Esophagus mucosa (tissue), 1 donor: ENCODE results near the gene DPYSL5. TPM values are rescaled to one million over a fixed set of nuclear protein-coding genes. Genes with fewer than 3 reads are reported as not detected.

Experiments
- ATAC-seq: fragments of 200-7000 bp; cut with Tn5 transposase; one replicate; pipeline ENCODE4 v1.9.1; 2020
- total RNA-seq: library from RNA; stranded (reverse); gene quantifications from one replicate; pipeline ENCODE4 v1.2.4, GENCODE V29; 2023
- donor health status: DM: yes; HTN: yes; CAD: no.

The DPYSL5 gene
- total RNA-seq, 1 donor from 2014 or later = not detected

- no peak for ATAC-seq
These were observed 121.3 kb downstream of the DPYSL5 start for GRCh38 chr2:26969077-26969844.

DNA sequence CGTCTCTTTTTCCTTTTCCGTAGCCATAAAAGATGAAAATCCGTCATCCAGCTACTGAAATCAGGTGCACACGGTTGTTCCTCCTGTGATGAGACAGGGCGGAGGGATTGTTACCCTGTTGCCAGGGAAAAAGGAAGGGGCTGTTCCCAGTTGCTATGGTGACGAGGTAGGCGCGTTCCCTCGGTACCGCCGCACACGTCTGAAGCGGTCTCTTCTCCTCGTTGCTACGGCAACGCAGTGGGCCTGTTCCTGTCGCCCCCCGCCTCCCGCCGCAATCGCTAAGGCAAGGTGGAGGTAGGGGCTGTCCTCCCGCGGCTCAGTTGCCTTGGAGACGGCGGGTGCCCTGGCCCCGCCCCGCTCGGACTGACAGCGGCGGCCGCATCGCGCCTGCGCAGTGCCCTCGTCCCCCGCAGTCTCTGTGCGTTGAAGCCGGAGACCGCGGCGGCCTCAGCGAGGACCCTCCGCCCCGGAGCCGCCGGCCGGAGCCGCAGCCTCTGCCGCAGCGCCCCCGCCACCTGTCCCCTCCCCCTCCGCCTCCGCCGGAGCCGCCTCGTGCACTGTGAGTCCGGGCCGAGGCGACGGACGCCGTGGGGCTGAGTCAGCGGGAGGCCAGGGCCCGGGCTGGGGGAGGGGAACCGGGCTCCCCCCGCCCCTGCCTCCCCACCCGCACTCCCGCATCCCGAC lies 122.5 kb downstream of the DPYSL5 start, which contains the start of gene MAPRE3:
MAPRE3 (plus strand) TSS at position 394 of the 684 bp plus-strand sequence. CDS start 51,582 bp downstream, outside the sequence.
- peak; percentile 81 for ATAC-seq

DNA sequence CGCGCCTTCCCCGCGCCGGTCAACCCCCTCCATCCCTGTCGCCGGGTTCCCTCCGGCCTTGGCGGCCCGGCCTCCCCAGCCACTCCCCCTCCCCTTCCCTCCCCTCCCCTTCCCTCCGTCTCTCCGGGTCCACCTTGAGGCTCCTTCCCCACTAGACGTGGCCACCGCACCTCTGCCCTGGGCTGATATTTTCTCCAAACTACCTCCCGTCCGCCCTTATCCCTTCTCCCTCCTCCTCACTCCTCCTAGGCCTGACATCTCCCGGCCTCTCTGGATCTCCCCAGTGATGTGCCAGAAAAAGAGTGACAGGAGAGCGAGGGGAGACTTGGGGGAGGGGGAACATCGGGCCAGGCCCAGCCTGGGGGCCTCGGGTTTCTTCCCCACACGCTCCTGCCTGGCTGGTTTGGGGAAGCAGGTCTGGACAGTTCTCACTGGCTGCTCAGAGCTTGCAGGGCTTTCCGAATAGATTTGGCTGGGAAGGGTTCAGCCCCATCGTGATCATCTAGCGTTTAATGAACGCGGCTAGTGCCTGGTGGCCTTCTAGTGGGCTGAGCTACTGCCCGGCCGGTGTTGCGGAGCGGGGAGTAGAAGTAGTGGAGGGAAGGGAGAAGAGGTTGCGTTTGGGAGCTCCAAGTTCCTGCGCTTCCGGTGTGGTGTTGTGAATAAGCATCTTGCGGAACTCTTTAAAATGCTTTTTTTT lies 123.1 kb downstream of the DPYSL5 start:
- peak; percentile 49 for ATAC-seq

- ATAC-seq = no peak
These were observed 124.2 kb downstream of the DPYSL5 start for GRCh38 chr2:26971911-26972786.

DNA sequence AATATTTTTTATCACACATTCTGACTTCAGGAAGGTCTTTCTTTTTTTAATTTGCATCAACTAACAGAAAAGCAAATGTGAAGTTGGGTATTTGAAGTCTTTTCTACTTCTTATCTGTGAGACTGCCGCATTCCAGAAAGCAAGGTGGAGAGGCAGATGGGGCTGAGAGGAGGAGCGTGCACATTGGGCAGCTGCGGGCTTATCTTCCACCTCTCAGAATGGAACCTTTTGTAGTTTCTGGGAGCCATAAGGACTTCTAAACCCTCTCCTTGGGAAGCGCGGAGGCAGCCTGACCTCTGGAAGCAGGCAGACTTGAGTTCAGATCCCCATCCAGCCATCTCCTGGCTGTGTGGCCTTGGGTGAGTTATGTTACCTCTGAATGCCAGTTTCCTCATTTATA lies 126.4 kb downstream of the DPYSL5 start:
- no peak for ATAC-seq

- ATAC-seq = no peak
These were observed 127.2 kb downstream of the DPYSL5 start for GRCh38 chr2:26975102-26975501.

DNA sequence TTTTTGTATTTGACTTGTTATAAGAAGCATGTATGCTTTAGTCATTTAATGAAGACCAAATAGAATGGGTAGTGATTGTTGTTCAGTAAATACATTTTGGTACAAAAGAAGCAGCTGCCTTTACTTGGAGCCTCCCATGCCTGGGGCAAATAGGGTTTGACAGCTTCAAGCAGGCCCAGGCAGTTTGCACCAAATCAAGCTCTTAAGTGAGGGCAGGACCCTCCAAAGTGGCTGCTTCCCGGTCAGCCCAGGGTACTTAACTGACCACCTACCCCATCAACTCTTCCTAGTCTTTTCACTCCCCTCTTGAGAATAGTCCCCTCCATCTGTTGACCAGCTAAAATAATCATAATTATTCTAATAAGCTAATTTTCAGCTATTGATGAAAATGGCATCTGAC lies 127.7 kb downstream of the DPYSL5 start:
- no peak for ATAC-seq

DNA sequence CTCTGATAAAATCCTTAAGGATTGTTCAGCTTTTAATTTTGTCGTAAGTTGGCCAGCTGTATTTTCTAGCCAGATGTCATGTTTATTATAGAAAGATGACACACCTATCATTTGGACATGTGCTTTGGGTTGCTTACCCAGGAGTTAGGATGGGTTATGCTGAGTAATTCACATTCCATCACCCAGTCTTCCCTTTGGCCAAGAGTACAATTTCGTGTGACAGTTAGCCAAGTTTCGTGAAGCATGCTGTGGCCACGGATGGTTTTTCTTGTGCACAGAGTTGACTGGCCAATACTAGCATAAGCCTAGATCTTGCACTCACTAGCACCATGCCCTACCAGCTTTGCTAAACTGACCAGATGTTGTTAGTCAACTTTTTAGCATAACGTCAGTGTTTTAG lies 128.3 kb downstream of the DPYSL5 start:
- ATAC-seq = no peak

DNA sequence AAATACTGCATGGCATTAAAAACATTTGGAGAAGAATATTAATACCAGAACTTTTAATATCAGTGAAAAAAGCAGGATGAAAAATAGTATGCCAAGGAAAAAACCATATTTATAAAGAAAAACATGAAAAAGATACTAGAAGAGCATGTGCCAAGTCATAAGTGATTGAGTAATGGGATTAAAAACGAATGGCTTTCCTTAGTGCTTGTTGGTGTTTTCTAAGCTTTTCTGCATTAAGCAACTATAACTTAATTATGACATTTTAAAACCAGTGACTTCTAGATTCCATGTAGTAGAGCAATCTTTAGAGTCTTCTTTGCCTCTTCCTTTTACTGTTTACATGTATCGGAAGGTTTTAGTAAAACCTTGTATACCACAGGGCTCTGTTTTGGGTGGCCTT lies 129.1 kb downstream of the DPYSL5 start:
- no peak for ATAC-seq

DNA sequence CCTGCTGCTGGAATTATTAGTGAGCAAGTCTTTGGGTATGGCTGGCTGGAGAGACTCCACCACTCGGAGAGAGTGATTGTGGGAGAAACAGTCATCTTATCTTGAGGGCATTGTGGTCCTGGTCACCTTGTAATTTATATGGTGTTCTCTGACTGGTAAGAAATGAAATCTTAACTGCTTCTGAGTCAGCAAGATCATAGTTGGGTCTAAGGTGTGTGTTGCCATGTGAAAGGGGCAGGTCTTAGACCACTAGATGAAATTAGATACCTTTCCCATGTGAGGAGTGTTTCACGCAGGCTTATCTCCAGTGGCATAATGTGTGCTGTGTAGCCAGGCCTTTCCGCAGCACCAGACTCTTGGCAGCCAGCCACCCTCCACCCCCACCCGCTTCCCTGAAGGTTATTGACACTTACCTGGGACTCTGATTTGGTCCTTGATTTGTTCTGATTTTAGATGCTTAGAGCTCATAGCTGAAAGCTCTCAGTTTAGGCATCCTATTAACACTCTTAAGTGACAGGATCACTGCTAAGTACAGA lies 130.2 kb downstream of the DPYSL5 start:
- no peak for ATAC-seq

DNA sequence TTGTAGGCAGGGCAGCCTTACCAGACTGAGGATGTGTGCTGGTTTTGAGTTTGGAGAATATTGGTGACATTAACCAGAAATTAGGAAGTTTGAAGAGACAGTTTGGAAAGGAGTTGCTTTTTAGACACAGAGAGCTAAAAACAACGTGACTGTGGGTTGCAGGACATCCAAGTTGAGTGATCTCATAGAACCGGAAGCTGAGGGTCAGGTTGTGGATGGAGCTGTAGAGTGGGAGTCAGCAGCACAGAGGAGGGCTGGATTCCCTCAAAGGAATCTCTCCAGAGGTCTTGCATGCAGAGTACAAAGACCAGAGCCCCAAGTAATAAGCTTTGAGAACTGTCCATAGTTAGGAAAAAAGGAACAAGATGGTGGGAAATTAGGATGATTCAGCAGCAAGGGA lies 131.8 kb downstream of the DPYSL5 start:
- ATAC-seq = no peak

DNA sequence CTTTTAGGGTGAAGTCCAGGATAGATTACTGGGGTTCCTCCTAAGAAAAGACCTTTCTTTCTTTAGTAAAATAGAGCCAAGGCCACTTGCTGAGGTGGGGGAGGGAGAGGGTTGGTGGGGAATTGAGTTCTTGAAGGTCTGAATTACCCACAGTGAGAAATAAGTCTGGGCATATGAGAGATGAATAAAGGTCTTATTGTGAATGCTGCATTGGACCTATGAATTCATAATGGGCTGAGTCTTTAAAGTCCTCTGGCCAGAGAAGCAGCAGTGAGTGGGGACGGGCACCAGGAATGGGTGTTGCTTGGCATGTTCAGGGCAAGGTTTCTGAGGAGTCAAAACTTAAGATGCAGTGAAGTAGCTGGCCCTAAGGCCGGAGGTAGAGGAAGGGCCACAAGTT lies 133.0 kb downstream of the DPYSL5 start:
- ATAC-seq = no peak

DNA sequence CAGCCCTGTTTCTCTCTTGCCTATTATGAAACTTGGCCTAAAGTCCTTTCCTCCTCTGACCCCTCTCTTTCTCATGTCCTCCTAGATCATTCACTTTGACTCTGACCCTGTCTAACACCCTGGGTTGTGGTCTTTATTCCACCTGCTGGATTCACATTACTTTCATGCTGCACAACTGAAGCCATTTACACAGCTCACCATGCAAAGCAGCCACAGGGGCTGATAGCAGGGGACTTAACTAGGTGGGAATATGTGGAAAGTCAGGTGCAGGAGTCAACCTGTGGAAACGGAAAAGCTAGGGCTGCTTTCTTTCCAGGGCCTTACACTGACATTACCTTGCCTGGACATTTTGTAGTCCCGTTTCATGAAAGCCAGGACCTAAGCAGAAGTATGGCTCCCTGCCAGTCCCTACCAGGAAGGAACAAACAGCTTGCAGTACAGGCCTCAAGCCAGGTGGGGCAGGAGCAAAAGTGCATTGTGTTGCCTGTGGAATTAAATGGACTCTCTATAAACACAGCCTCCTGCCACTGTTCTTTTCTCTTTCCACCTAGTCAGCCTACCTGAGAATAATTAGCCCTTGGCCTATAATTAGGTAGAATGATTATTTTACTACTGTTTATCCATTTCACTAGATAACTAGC lies 134.3 kb downstream of the DPYSL5 start:
- peak; percentile 87 for ATAC-seq

DNA sequence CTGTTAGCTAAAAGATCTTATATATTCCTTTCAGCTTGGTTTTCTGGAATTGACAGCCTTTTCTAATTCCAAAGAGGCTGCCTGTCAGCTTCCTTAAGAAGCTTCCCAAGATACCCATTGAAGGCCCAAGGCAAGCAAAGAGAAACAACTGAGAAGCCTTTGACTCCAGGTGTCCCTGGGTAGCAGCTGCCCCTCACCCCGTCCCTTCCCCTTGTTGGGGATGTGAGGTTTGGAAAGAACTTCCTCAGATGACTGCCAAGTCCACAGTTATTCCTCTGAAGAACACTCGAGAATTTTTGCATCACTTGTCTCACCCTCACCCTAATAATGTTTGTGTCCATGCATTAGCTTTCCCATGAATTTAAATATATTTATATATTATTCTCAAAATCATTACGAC lies 135.8 kb downstream of the DPYSL5 start:
- ATAC-seq = no peak

DNA sequence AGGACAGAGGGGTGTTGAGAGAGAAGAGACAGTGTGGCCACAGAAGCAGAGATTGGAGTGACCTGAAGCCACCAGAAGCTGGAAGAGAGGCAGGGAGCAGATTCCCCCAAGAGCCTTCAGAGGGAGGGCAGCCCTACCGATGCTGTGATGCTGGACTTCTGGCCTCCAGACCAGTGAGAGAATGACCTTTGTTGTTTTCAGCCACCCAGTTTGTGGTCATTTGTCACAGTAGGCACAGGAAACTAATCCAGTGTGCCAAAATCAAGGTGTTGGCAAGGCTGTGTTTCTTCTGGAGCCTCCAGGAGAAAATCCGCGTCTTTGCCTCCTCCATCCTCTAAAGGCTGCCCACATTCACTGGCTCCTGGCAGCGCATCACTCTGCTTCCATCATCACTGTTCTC lies 137.9 kb downstream of the DPYSL5 start:
- no peak for ATAC-seq

GRCh38 chr2:26986576-26986975 lies 138.6 kb downstream of the DPYSL5 start:
- ATAC-seq = no peak

DNA sequence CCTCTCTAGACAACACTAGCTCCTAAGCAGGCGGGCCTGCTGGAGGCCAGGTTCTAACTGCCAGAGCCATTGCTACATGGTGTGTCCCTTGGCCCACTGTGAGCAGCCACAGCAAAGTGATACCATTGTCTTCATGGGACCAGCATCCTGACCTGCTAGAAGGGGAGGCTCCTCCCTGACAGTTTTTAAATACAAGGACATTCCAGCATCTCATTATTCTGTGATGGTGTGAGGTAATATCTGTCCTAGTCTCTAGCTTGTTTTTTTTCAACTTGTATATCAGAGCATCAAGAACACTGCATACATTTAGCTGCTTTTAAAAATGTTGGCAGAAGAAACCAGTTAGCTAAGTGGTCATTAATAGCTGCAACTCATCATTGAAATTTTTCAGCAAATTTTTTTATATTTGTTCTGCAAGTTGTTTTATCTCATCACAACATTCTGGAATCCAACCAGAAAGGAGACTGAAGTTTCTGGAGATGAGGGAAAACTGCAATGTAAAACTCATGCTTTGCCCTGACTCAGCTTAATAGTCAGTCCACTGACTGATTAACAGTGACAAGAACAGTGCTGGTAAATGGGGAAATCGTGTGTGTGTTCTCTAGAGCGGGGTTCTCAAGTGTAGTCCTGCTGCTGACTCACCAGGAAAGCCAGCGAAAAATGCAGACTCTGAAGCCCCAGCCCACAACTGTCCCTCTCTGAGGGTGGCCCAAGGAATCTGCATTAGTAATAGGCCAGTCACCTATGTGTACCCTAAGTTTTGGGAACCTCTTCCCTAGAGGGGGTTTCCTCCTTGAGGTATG lies 140.3 kb downstream of the DPYSL5 start:
- ATAC-seq = no peak

- ATAC-seq = no peak
These were observed 141.2 kb downstream of the DPYSL5 start for GRCh38 chr2:26989156-26989555.

GRCh38 chr2:26991717-26992116 lies 143.8 kb downstream of the DPYSL5 start:
- no peak for ATAC-seq

DNA sequence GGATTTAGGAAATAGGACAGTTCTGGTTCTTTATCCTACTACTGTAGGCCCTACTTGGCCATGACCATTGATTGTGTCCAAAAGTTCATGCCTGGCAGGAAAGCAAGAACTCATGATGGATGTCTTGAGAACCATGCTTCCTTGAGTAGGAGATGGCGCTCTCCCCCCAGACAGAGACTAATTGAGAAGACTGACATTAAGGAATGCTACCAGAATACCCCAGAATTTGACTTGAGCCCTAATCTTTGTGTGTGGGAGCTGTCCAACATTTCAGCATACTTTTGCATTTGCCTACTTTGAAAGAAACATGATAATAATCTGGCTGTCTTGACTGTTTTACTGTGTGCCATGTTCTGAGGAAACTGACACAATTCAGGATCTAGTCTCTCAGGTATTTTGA lies 145.8 kb downstream of the DPYSL5 start:
- ATAC-seq = no peak

GRCh38 chr2:26994983-26995382 lies 147.1 kb downstream of the DPYSL5 start:
- ATAC-seq = no peak
